Immature natural killer cell (primary cell): ENCODE results near the gene ASPSCR1. TPM values are rescaled to one million over a fixed set of nuclear protein-coding genes. Genes with fewer than 3 reads are reported as not detected.
"Not testable (repeated sequence)": the region's sequence is repeated elsewhere in the genome, so short reads cannot be mapped to it uniquely, and the experiment has no call there.

Experiments used
- DNase-seq, 3 donors: peaks; one replicate each; pipeline ENCODE4 v3.0.0; 2022; ENCODE audit warnings: mixed read lengths in 1 of 3
- H3K27ac Mint-ChIP-seq, 6 donors: one replicate each; pipeline ENCODE4 v1.8.0; 2020; ENCODE audit warnings: mixed read lengths in 6 of 6, mild to moderate bottlenecking in 5 of 6, inconsistent platforms in 4 of 6, moderate library complexity in 3 of 6
- H3K27me3 Mint-ChIP-seq, 3 donors: one replicate each; pipeline ENCODE4 v1.8.0; 2020 to 2021; ENCODE audit warnings: low read depth in 3 of 3, mild to moderate bottlenecking in 3 of 3, mixed read lengths in 3 of 3, moderate library complexity in 3 of 3, inconsistent platforms in 1 of 3
- H3K36me3 Mint-ChIP-seq, 3 donors: one replicate each; pipeline ENCODE4 v1.8.0; 2020; ENCODE audit warnings: mixed read lengths in 3 of 3, inconsistent platforms in 2 of 3, mild to moderate bottlenecking in 2 of 3
- H3K4me1 Mint-ChIP-seq, 2 donors: one replicate each; pipeline ENCODE4 v1.8.0; 2020; ENCODE audit warnings: inconsistent platforms in 2 of 2, mild to moderate bottlenecking in 2 of 2, mixed read lengths in 2 of 2, moderate library complexity in 1 of 2
- H3K4me3 Mint-ChIP-seq, 5 donors: one replicate each; pipeline ENCODE4 v1.8.0; 2020; ENCODE audit warnings: mild to moderate bottlenecking in 5 of 5, mixed read lengths in 5 of 5, inconsistent platforms in 3 of 5, moderate library complexity in 3 of 5
- H3K9me3 Mint-ChIP-seq, 6 donors: one replicate each; pipeline ENCODE4 v1.8.0; 2020; ENCODE audit warnings: mild to moderate bottlenecking in 6 of 6, mixed read lengths in 6 of 6, inconsistent platforms in 4 of 6, moderate library complexity in 3 of 6
- polyA plus RNA-seq, 3 donors: library from polyadenylated mRNA; unstranded; fragments of 300-500 nt; fragmentation: Illumina TruSeq; gene quantifications; one replicate each; pipeline ENCODE4 v1.2.3, GENCODE V29; 2021

The ASPSCR1 gene
- polyA plus RNA-seq, 3 donors from 2014 or later, result 21.1 to 32.9 (median 31.3) TPM

- Mint-ChIP-seq H3K4me1 (peaks cover 15 to 26% of the 10 kb centered on the region in 2 donors), H3K36me3 (peaks cover 0 to 6% (median 3%) of the 10 kb centered on the region in 3 donors), H3K27me3 (peaks cover 0 to 14% (median 0%) of the 10 kb centered on the region in 3 donors), H3K4me3 (peak overlapping the region; percentile 33 to 88 (median 69)), H3K9me3 (no peaks in the 10 kb centered on the region), H3K27ac (peak overlapping the region in 2 of 6 donors; percentile 17 to 69)
- no peak for DNase-seq
These were observed 58.7 kb downstream of the ASPSCR1 start for GRCh38 chr17:82035956-82036633.

DNA sequence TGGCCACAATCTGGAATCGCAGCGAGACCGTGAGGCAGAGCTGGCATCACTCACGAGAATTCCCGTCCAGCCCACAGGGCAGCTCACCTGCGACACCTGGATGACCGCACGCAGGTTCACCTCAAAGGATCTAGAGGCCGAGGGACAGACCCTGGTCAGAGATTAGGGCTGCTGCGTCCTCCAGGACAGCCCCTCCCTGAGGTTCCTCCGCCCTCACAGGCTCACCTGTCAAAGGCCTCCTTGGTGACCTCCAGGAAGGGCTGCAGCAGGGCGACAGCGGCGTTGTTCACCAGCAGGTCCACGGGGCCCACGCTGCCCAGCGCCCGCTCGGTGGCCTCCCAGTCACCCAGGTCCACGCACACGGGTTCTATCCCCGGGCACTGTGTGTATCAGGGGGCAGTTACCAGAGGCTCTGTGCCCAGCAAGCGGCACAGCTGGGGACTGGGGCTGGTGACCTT, 59.2 kb downstream of the ASPSCR1 start:
- peak overlapping the region; percentile 33 to 88 (median 69) for H3K4me3 Mint-ChIP-seq
- peak overlapping the region in 1 of 6 donors; percentile 43 for H3K27ac Mint-ChIP-seq
- no peaks in the 10 kb centered on the region for H3K9me3 Mint-ChIP-seq
- no peak for DNase-seq
- H3K36me3 Mint-ChIP-seq, result peaks cover 0 to 6% (median 3%) of the 10 kb centered on the region in 3 donors
- H3K27me3 Mint-ChIP-seq, result peaks cover 0 to 14% (median 0%) of the 10 kb centered on the region in 3 donors
- H3K4me1 Mint-ChIP-seq, result peaks cover 15 to 26% of the 10 kb centered on the region in 2 donors

- H3K36me3 Mint-ChIP-seq, result peaks cover 0 to 6% (median 3%) of the 10 kb centered on the region in 3 donors
- H3K9me3 Mint-ChIP-seq, result no peaks in the 10 kb centered on the region
- peaks cover 0 to 14% (median 0%) of the 10 kb centered on the region in 3 donors for H3K27me3 Mint-ChIP-seq
- peak; percentile 97 to 98 (median 97) for DNase-seq
- peak within 1 kb of the TSS; percentile 81 to 95 (median 88) for H3K4me3 Mint-ChIP-seq
- peak within 1 kb of the TSS; percentile 70 to 96 (median 91) for H3K27ac Mint-ChIP-seq
- H3K4me1 Mint-ChIP-seq, result peaks cover 15 to 26% of the 10 kb centered on the region in 2 donors
These were observed 59.9 kb downstream of the ASPSCR1 start, which contains the start of gene DCXR for GRCh38 chr17:82037092-82037888. Gene DCXR (minus strand): TSS chr17:82037697. CDS start chr17:82037682, 15 bp downstream.

GRCh38 chr17:82037889-82038195, 60.4 kb downstream of the ASPSCR1 start:
- peak overlapping the region; percentile 70 to 96 (median 91) for H3K27ac Mint-ChIP-seq
- DNase-seq, result no peak
- peaks cover 15 to 26% of the 10 kb centered on the region in 2 donors for H3K4me1 Mint-ChIP-seq

GRCh38 chr17:82038796-82039409, 61.5 kb downstream of the ASPSCR1 start:
- not testable (repeated sequence) for DNase-seq

More at GRCh38 chr17:82037889-82038195, 60.4 kb downstream of the ASPSCR1 start:
- Mint-ChIP-seq H3K9me3 (no peaks in the 10 kb centered on the region), H3K27me3 (peaks cover 0 to 14% (median 0%) of the 10 kb centered on the region in 3 donors), H3K36me3 (peaks cover 0 to 6% (median 3%) of the 10 kb centered on the region in 3 donors), H3K4me3 (peak overlapping the region; percentile 81 to 95 (median 88))

DNA sequence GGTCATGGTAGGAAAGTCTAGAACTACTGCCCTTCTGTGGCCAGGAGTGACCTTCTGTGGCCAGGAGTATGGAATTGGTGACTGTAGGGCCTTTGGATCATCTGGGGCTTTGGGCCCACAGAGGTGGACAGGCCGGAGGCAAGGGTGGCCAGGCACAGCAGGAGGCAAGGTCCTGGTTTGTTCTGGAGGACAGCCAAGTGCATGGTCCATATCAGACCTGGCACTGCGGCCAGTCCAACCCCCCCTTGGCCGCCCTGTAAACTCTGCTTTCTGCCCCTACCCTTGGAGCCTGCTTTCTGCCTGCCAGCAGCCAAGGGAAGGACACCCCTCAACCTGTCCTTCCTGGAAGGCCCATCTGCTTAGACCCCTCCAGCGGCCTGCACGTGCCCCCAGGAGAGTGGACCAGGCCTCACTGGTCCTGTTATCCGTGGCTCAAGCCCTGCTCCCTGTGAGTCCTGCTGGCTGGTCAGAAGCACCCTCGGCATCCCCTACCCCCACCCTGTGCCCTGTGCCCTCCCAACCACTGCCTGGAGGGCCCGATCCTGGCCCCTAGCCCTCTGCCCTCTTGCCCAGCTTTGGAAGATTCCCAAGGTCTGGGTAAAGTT, 62.4 kb downstream of the ASPSCR1 start:
- no peak overlapping the region for H3K4me3 Mint-ChIP-seq
- no peak for DNase-seq
- H3K36me3 Mint-ChIP-seq, result peaks cover 0 to 6% (median 3%) of the 10 kb centered on the region in 3 donors
- no peaks in the 10 kb centered on the region for H3K9me3 Mint-ChIP-seq
- no peak overlapping the region for H3K27ac Mint-ChIP-seq
- H3K27me3 Mint-ChIP-seq, result peaks cover 0 to 14% (median 0%) of the 10 kb centered on the region in 3 donors
- H3K4me1 Mint-ChIP-seq, result peaks cover 15 to 24% of the 10 kb centered on the region in 2 donors

More at GRCh38 chr17:82038796-82039409, 61.5 kb downstream of the ASPSCR1 start:
- H3K27ac Mint-ChIP-seq, result peak overlapping the region in 2 of 6 donors; percentile 23 to 44
- H3K4me1 Mint-ChIP-seq, result peaks cover 15 to 24% of the 10 kb centered on the region in 2 donors
- H3K36me3 Mint-ChIP-seq, H3K9me3 Mint-ChIP-seq: not testable (repeated sequence)
- H3K27me3 Mint-ChIP-seq, result peaks cover 0 to 14% (median 0%) of the 10 kb centered on the region in 3 donors
- peak overlapping the region in 4 of 5 donors; percentile 33 to 59 (median 52) for H3K4me3 Mint-ChIP-seq

GRCh38 chr17:82041144-82041814, 63.9 kb downstream of the ASPSCR1 start:
- Mint-ChIP-seq H3K4me3 (no peak overlapping the region), H3K4me1 (peaks cover 8 to 11% of the 10 kb centered on the region in 2 donors), H3K9me3 (no peaks in the 10 kb centered on the region), H3K27ac (no peak overlapping the region), H3K27me3 (peaks cover 0 to 11% (median 0%) of the 10 kb centered on the region in 3 donors), H3K36me3 (no peaks in the 10 kb centered on the region)
- no peak for DNase-seq

GRCh38 chr17:82042649-82043048, 65.2 kb downstream of the ASPSCR1 start:
- Mint-ChIP-seq H3K27me3 (peaks cover 0 to 7% (median 0%) of the 10 kb centered on the region in 3 donors), H3K4me3 (no peak overlapping the region), H3K36me3 (peaks cover 0 to 5% (median 0%) of the 10 kb centered on the region in 3 donors), H3K4me1 (peaks cover 6 to 10% of the 10 kb centered on the region in 2 donors), H3K9me3 (no peaks in the 10 kb centered on the region), H3K27ac (no peak overlapping the region)
- DNase-seq, result no peak

DNA sequence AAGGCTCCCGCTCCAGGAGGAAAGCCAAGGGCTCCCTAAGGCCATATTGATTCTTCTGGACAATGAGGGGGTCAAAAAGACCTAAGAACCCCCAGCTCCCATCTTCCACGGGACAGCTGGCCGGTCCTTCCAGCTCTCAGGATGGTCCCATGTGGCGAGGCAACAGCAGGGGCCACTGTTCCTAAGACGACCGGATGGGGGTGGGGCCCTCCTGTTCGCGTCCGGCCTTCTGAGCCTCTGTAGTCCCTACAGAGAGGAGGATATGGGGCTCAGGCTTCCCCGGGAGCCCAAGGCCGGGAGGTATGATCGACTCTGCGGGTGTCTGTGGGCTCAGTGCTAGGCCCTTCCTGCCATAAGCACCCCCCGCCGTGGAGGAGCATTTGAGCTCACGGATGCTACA, 66.1 kb downstream of the ASPSCR1 start:
- Mint-ChIP-seq H3K4me1 (peaks cover 0 to 7% of the 10 kb centered on the region in 2 donors), H3K4me3 (no peak overlapping the region), H3K27me3 (no peaks in the 10 kb centered on the region), H3K9me3 (no peaks in the 10 kb centered on the region), H3K27ac (no peak overlapping the region), H3K36me3 (peaks cover 0 to 5% (median 0%) of the 10 kb centered on the region in 3 donors)
- DNase-seq, result no peak

GRCh38 chr17:82045936-82046484, 68.6 kb downstream of the ASPSCR1 start:
- Mint-ChIP-seq H3K36me3 (peaks cover 0 to 5% (median 0%) of the 10 kb centered on the region in 3 donors), H3K4me1 (peaks cover 7 to 14% of the 10 kb centered on the region in 2 donors), H3K9me3 (no peaks in the 10 kb centered on the region), H3K27ac (no peak overlapping the region), H3K4me3 (no peak overlapping the region), H3K27me3 (no peaks in the 10 kb centered on the region)
- DNase-seq, result no peak

DNA sequence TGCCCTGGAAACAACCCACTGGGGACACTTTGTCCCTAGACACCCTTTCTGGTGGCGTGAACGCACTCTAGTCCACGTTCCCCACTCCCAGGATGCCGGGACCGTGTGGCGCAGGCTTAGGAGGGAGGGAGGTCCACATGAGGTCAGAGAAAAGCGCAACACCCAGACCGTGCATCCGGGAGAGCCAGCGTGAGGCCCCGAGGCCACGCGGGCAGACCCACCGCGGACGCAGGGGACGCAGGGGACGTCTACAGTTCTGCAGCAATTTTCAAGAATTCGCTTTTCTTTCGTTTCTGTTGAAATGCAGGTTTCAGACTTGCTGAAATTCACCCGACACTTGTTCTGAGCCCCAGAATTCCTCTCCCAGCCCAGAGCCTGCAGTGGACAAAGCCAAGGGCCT, 69.5 kb downstream of the ASPSCR1 start:
- Mint-ChIP-seq H3K4me1 (peaks cover 7 to 14% of the 10 kb centered on the region in 2 donors), H3K36me3 (peaks cover 0 to 5% (median 0%) of the 10 kb centered on the region in 3 donors), H3K4me3 (peak overlapping the region in 1 of 5 donors; percentile 33), H3K27ac (no peak overlapping the region), H3K9me3 (no peaks in the 10 kb centered on the region), H3K27me3 (no peaks in the 10 kb centered on the region)
- no peak for DNase-seq

- Mint-ChIP-seq H3K27ac (no peak overlapping the region), H3K9me3 (no peaks in the 10 kb centered on the region), H3K4me3 (peak overlapping the region in 1 of 5 donors; percentile 40), H3K27me3 (no peaks in the 10 kb centered on the region), H3K36me3 (peaks cover 0 to 5% (median 0%) of the 10 kb centered on the region in 3 donors), H3K4me1 (peaks cover 7 to 14% of the 10 kb centered on the region in 2 donors)
- no peak for DNase-seq
These were observed 70.0 kb downstream of the ASPSCR1 start for GRCh38 chr17:82047379-82047778.
